Astrocyte of the cerebellum (primary cell): ENCODE measurements around the gene TNNI2.

Source experiments
- DNase-seq: peaks from one replicate; pipeline ENCODE4 v3.0.0-alpha.2; 2011; ENCODE audit warnings: low read depth
- H3K4me3 ChIP-seq: 2 replicates; pipeline ENCODE4 v1.5.1; 2011; ENCODE audit warnings: mild to moderate bottlenecking, low read depth, low read length, moderate library complexity
- in situ Hi-C: cut with HindIII; loops from 2 replicates; pipeline ENCODE4 v1.10.0; 2017; ENCODE audit warnings: low sequenced_read_pairs
- TF ChIP-seq, protein P1 (sequence below): IDR thresholded peaks from 2 replicates; pipeline ENCODE4 v1.5.1; 2012; ENCODE audit warnings: low read length, low read depth, moderate library complexity, mild to moderate bottlenecking; ENCODE audit errors: missing control alignments

The TNNI2 gene

DNA sequence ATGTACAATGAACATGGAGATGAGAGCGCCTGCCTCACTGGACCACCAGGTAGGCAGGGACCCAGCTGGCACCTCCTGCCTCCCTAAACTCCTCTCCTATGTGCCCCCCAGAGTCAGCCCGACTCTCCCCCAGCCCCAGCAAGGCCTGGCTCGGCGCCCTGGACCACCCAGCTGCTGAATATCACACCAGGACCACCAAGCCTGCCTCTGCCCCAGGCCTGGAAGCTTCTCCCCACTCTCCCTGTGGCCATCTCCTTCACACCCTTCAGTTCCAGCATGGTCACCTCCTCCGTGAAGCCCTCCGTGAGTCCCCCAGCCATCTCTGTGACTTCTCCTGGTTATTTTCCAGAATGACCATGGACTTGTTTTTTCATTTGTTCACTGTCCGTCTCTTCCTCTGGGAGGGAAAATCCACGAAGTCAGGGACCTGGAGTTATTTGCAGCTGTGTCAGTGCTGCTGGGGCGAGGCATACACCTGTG is 7.7 kb downstream of the TNNI2 start:
- TF ChIP-seq, protein P1, sequence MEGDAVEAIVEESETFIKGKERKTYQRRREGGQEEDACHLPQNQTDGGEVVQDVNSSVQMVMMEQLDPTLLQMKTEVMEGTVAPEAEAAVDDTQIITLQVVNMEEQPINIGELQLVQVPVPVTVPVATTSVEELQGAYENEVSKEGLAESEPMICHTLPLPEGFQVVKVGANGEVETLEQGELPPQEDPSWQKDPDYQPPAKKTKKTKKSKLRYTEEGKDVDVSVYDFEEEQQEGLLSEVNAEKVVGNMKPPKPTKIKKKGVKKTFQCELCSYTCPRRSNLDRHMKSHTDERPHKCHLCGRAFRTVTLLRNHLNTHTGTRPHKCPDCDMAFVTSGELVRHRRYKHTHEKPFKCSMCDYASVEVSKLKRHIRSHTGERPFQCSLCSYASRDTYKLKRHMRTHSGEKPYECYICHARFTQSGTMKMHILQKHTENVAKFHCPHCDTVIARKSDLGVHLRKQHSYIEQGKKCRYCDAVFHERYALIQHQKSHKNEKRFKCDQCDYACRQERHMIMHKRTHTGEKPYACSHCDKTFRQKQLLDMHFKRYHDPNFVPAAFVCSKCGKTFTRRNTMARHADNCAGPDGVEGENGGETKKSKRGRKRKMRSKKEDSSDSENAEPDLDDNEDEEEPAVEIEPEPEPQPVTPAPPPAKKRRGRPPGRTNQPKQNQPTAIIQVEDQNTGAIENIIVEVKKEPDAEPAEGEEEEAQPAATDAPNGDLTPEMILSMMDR, result no peak
- in situ Hi-C loops, result loop anchor here (5.0 to 10.0 kb wide), 2 partner anchors 56 to 212 kb away; no protein-coding TSS in a partner anchor
- H3K4me3 ChIP-seq, result no peak overlapping the region
- DNase-seq, result no peak

DNA sequence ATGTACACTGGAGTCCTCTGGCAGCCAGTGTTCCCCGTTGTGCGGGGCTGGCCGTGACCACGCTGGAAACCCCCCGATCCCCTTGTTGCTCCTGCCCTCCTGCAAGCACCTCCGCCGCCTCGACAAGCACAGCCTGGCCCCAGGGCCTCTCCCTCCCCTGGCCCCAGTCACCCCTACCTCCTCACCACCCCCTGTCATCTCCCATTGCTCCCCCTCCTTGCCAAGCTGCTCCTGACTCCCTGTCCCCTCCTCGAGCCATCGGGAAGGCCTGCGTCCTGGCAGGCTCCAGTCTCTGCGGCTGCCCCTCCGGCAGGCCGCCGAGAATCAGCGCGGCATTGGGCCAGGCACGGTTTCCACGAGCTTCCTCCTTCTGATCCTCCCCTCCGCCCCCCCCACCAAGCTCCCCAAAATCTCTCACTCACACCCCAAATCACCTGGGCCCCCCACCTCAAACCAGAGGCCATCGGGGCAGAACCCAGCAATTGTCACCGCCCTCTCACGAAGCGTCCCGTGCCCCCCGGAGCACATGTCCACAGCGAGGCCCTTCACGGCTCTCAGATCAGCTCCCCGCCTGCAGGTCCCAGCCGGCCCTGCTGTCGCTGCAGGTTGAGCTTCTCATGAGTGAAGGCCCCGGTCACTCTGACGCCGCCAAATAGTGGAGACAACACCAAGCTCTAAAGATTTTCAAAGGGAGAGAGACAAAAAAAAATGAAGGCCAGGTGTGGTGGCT is 8.4 kb downstream of the TNNI2 start:
- in situ Hi-C loops, result loop anchor here (5.0 to 10.0 kb wide), 2 partner anchors 55 to 212 kb away; no protein-coding TSS in a partner anchor
- no peak overlapping the region for H3K4me3 ChIP-seq
- TF ChIP-seq, protein P1, result no peak
- no peak for DNase-seq

DNA sequence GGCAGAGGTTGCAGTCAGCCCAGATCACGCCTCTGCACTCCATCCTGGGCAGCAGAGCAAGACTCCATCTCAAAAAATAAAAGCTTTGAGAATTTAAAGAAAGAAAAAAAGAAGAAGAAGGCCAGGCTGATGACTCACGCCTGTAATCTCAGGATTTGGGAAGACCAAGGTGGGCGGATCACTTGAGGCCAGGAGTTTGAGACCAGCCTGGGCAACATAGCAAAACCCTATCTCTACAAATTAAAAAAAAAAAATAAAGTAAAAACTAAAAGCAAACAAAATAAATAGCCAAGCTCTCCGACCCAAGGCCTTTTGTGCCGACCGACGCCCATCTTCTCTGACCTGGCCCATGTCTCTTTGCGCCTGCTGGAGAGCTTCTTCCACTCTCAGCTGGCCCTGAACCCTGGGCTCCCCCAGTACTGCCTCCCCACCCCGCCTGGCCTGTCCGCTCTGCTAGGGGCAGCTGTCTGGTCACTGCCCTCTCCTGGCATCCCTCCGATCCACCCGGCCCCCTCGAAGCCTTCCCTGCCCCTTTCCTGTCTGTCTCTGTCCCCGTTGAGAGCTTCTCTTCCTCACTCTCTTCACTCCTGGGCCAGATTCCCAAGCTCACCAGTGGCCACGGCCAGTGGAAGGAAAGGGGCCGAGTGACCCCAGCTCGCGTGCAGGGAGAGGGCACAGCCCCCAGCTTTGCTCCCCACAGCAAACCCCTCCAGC is 9.3 kb downstream of the TNNI2 start:
- TF ChIP-seq, protein P1, result no peak
- no peak overlapping the region for H3K4me3 ChIP-seq
- no peak for DNase-seq
- in situ Hi-C loops, result loop anchor here (5.0 to 10.0 kb wide), 2 partner anchors 54 to 213 kb away; no protein-coding TSS in a partner anchor

DNA sequence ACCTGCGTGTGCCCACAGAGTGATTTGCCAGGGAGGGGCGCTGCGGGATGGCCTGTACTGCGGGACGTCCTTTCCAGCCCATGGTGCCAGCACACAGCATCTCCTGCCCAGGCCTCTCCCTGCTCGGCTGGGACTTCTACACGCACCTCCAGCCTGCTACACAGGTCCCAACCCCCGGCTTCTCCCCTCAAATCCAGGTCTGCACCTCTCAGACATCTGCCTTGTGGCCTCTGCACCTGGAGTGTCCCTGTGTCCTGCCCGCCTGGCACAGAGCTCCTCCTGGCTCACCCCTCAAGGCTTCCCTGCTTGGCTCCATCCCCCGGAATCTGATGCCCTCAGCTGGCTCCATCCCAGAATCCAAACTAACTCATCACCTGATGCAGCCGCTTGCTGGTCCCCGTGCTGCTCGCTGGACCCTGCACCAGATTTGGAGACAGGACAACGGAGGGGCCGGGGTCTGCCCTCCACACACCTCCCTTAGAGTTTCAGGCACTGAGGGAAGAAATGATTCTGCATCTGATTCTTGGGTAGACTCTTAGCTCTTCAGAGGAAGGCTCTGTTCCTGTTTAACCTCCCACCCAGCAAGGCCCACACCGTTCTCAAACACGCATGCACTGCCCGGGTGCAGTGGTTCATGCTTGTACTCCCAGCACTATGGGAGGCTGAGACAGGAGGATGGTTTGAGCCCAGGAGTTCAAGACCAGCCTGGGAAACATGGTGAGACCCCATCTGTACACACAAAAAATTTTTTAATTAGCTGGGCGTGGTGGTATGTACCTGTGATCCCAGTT is 10.1 kb downstream of the TNNI2 start:
- TF ChIP-seq, protein P1, result no peak
- no peak for DNase-seq
- H3K4me3 ChIP-seq, result no peak overlapping the region
- in situ Hi-C loops, result loop anchor here (5.0 to 10.0 kb wide), 2 partner anchors 53 to 214 kb away; no protein-coding TSS in a partner anchor

DNA sequence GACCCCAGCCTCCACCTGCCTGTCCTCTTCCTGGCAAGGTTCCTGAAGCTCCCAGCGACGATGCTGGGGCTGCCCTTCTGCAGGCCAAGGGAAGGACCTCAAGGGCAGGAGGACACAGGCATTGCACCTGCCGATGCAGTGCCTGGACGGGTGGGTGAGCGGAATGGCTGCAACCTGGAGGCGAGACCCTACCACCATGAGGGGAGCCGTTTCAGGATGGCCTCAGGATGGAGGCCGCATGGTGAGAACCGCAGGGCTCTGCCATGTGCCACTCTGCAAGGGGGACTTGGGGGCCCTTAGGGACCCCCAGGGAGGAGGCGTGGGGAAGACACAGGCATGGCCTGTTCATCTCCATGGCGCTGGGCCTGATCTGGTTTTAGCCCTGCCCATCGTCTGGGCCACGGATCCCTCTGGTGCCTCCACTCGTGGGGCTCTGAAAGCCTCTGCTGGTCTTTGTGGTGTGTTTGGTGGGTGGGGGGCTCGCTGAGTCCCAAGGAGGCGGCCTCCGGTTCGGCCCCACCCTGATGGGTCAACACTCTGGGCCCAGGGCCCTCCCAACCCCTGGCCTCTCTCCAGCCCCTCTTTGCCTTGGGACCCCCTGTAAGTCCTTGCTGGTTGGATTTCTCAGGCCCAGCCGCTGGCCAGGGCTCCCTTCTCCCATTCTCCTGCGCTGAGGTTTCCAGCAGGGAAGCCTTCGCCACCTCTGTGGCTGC is 12.8 kb downstream of the TNNI2 start:
- TF ChIP-seq, protein P1, result no peak
- in situ Hi-C loops, result no loop called here
- H3K4me3 ChIP-seq, result no peak overlapping the region
- no peak for DNase-seq
